GF-D8 (cell line): ENCODE data around the gene AVPI1.
"Not testable (repeated sequence)": the region's sequence is repeated elsewhere in the genome, so short reads cannot be mapped to it uniquely, and the experiment has no call there.

Experiments
- DNase-seq: peaks from one replicate; lab custom pipeline; 2025; lab: John Stamatoyannopoulos, UW

AVPI1 gene

GRCh38 chr10:97682042-97682441 is 5.0 kb downstream of the AVPI1 start:
- no peak for DNase-seq

- DNase-seq: no peak
Measured at GRCh38 chr10:97679594-97679993, 7.4 kb downstream of the AVPI1 start.

- no peak for DNase-seq
Measured at GRCh38 chr10:97676770-97677581, 10.1 kb downstream of the AVPI1 start.

- DNase-seq: no peak
Measured at GRCh38 chr10:97675222-97675621, 11.8 kb downstream of the AVPI1 start.

GRCh38 chr10:97673736-97674525 is 13.1 kb downstream of the AVPI1 start:
- DNase-seq: no peak

GRCh38 chr10:97669571-97669970 is 17.5 kb downstream of the AVPI1 start:
- no peak for DNase-seq

- no peak for DNase-seq
Measured at GRCh38 chr10:97667463-97667862, 19.6 kb downstream of the AVPI1 start.

- no peak for DNase-seq
Measured at GRCh38 chr10:97666992-97667391, 20.0 kb downstream of the AVPI1 start.

GRCh38 chr10:97664282-97664850 is 22.7 kb downstream of the AVPI1 start:
- DNase-seq: peak; percentile 71

- DNase-seq: peak; percentile 20
Measured at GRCh38 chr10:97659589-97659988, 27.5 kb downstream of the AVPI1 start.

- DNase-seq: peak; percentile 85
Measured at GRCh38 chr10:97656777-97657176, 30.3 kb downstream of the AVPI1 start.

- DNase-seq: no peak
Measured at GRCh38 chr10:97651773-97652172, 35.3 kb downstream of the AVPI1 start.

GRCh38 chr10:97650726-97651125 is 36.3 kb downstream of the AVPI1 start:
- no peak for DNase-seq

- DNase-seq: not testable (repeated sequence)
Measured at GRCh38 chr10:97649405-97649750, 37.7 kb downstream of the AVPI1 start.

- DNase-seq: no peak
Measured at GRCh38 chr10:97648562-97649404, 38.3 kb downstream of the AVPI1 start.

- DNase-seq: no peak
Measured at GRCh38 chr10:97647556-97647955, 39.5 kb downstream of the AVPI1 start.

GRCh38 chr10:97644936-97645335 is 42.1 kb downstream of the AVPI1 start:
- no peak for DNase-seq

- no peak for DNase-seq
Measured at GRCh38 chr10:97643441-97643985, 43.5 kb downstream of the AVPI1 start.

GRCh38 chr10:97642471-97643159 is 44.4 kb downstream of the AVPI1 start:
- DNase-seq: not testable (repeated sequence)

- no peak for DNase-seq
Measured at GRCh38 chr10:97640868-97641811, 45.9 kb downstream of the AVPI1 start.
